Activated CD4-positive, alpha-beta T cell treated with anti-CD3 and anti-CD28 coated beads for 4 hours (primary cell): ENCODE data around the gene PROCR.
"Not testable (repeated sequence)": the region's sequence is repeated elsewhere in the genome, so short reads cannot be mapped to it uniquely, and the experiment has no call there.

Experiments used
- DNase-seq, 2 donors: peaks; one replicate each; pipeline ENCODE4 v3.0.0-alpha.2; 2020

Gene PROCR

GRCh38 chr20:35165221-35166185, 6.4 kb upstream of the PROCR start:
- no peak for DNase-seq

GRCh38 chr20:35166242-35166830, 5.5 kb upstream of the PROCR start:
- DNase-seq = no peak

DNA sequence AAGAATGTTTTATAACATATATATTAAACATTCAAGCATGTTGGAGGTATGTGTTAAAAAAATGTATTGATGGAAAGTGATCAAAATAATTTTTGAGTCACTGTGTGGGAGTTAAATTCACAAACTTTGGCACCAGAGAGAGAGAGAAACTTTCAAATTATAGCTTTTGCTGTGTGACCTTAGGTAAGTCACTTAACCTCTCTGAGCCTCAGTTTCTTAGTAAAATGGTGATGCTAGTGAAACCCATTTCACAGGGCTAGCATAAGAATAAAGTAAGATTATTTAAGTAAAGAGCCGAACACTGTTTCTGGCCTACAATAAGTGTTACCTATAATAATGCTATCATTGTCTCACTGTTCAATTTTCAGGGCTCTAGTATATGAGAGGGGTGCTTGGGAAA, 4.1 kb upstream of the PROCR start:
- no peak for DNase-seq

DNA sequence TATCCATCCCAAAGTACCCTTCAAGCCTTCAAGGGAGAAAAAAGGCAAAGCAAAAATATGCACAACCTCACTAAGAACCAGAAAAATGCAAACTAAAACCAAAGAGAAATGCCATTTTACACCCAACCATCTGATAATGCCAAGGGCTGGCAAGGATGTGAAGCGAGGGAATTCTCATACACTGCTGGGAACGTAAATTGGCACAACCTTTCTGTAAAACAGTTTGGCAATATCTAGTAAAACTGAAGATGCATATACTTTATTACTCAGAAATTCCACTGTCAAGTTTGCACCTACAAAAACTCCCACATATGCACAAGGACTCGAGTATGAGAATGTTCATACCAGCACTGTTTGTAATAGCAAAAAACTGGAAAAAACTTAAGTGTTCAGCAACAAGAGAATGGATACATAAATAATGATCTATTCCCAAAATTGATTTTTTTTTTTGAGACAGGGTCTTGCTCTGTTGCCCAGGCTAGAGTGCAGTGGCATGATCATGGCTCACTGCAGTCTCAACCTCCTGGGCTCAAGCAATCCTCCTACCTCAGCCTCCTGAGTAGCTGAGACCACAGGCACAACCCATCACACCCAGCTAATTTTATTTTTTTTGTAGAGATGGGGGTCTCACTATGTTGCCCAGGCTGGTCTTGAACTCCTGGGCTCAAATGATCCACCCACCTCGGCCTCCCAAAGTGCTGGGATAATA, 3.0 kb upstream of the PROCR start:
- not testable (repeated sequence) for DNase-seq

DNA sequence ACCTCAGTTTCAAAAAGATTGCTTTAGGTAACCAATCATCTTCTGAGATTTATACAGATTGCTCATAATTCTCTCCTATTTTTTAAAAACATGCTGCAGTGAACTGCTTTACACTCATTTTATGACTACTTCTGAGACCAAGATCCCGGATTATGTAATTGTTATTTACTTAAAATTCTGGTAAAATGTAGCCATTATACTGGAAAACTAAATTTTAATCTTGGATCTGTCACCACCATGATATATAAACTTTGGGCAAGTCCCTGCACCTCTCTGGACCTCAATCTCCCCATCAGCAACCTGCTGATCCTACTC, 477 bp upstream of the PROCR start:
- no peak for DNase-seq

GRCh38 chr20:35172434-35172806, 548 bp downstream of the PROCR start:
- no peak for DNase-seq

DNA sequence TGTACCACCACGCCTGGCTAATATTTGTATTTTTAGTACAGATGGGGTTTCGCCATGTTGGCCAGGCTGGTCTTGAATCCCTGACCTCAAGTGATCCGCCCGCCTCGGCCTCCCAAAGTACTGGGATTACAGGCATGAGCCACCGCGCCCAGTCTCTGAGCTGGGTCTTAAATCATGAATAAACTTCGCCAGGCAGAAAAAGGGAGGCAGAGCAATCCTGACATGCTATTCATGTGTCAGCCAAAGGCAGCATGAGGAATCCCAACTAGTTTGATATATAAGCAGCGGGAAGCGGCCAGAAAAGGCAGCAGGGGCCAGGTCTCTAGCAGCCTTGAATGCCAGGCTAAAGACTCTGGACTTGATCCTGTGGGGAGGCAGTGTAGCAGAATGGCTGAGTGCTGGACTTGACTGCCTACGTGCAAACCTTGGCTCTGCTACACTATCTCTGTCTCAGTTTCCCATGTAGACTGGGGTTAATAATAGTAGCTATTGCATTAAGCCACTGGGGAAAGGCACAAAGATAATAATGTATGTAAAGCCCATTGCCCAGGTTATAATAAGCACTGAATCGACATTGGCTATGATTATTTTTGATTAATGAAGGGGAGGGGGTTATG, 1.8 kb downstream of the PROCR start:
- no peak for DNase-seq

DNA sequence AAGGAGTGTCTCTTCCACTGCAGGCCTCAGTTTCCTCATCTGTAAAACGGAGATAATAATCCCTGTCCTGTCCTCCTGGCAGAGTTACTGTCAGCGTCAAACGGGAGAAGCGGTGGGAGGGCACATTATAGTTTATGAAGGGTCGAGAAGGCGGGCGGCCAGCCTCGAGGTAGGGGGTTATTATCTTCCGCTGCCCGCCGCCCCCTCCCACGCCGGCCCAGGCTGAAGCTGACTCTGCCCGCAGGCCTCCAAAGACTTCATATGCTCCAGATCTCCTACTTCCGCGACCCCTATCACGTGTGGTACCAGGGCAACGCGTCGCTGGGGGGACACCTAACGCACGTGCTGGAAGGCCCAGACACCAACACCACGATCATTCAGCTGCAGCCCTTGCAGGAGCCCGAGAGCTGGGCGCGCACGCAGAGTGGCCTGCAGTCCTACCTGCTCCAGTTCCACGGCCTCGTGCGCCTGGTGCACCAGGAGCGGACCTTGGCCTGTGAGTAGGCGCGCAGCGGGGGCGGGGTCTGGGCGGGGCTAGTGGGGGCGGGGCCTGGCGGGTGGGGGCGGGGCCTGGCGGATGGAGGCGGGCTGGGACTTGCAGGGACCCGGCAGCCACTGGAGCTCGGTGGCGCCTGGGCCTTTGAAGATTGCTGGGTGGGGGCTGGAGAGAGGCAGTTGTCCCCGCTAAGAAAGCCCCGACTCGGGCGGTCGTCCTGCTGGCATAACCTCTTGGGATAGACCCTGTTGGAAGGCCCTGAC, 2.8 kb downstream of the PROCR start:
- DNase-seq = no peak

- no peak for DNase-seq
These were observed 4.3 kb downstream of the PROCR start for GRCh38 chr20:35176132-35176531.

DNA sequence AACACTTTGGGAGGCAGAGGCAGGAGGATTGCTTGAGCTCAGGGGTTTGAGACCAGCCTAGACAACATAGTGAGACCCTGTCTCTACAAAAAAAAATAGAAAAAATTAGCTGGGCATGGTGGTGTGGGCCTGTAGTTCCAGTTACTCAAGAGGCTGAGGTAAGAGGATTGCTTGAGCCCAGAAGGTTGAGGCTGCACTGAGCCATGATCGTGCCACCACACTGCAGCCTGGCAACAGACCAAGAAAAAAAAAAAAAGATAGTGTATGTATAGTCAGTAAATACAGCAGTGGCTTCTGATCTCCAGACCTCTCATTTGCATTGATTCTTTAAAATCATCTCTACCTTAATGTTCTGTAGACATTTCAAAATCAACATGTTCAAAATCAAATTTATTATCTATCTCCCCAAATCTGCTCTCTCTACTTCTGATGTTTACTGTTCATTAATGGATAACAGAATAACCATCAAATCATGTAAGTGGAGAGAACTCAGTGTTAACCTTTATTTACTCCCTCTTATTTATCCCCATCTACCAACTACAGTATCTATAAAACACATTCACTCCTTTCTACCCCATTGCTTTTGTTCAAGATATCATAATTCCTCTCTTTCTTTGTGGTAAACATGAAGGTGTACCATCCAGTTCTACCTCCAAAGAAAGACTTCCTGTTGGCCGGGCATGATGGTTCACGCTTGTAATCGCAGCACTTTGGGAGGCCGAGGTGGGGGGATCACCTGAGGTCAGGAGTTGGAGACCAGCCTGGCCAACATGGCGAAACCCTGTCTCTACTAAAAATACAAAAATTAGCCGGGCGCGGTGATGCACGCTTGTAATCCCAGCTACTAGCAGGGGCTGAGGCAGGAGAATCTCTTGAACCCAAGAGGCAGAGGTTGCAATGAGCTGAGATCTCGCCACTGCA, 7.7 kb downstream of the PROCR start:
- DNase-seq = no peak

DNA sequence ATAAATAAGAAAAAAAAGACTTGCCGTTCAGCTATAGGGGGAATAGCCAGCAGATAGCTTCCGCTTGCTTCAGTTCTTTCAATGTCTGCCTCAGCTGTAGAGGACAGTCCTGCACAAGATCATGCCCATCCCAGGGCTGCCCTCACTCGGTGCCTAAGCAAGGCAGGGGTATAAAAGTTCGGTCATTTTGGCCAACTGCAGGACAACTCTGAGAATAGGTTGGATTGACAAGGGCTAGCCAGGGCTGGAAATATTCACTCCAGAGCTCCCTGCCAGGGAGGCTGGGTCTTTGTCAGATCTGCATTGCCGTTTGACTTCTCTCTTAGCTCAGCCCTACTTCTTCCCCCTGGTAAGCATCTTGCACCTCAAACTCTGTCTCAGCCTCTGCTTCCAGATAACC, 8.4 kb downstream of the PROCR start:
- no peak for DNase-seq

GRCh38 chr20:35181731-35182130, 9.9 kb downstream of the PROCR start:
- no peak for DNase-seq

DNA sequence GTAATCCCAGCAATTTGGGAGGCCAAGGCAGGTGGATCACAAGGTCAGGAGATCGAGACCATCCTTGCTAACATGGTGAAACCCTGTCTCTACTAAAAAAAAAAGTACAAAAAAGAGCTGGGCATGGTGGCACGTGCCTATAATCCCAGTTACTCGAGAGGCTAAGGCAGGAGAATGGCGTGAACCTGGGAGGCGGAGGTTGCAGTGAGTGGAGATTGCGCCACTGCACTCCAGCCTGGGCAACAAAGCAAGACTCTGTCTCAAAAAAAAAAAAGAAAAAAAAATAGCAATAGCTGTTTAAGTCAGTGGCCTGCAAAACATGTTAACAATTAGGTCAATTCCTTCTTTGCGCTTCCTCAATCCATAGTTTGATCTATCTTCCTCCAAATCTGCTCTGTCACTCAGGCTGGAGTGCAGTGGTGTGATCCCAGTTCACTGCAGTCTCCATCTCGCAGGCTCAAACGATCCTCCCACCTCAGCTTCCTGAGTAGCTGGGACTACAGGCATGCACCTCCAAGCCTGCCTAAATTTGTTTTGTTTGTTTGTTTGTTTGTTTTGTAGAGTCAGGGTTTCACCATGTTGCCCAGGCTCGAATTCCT, 14.9 kb downstream of the PROCR start:
- not testable (repeated sequence) for DNase-seq

- DNase-seq = no peak
These were observed 15.8 kb downstream of the PROCR start for GRCh38 chr20:35187584-35188190.

DNA sequence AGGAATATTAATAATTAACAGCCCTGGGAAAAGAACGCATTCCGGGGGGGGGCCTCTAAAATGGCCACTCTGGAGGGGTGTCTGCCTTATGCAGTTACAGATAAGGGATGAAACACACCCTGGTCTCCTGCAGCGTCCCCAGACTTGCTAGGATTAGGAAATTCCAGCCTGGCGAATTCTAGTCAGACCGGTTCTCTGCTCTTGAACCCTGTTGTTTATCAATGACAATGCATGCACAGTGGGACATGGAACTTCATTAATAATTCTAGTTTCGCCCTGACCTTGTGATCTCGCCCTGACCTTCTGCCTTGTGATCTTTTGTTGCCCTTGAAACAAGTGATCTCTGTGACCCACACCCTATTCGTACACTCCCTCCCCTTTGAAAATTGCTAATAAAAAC, 17.4 kb downstream of the PROCR start:
- DNase-seq = not testable (repeated sequence)

DNA sequence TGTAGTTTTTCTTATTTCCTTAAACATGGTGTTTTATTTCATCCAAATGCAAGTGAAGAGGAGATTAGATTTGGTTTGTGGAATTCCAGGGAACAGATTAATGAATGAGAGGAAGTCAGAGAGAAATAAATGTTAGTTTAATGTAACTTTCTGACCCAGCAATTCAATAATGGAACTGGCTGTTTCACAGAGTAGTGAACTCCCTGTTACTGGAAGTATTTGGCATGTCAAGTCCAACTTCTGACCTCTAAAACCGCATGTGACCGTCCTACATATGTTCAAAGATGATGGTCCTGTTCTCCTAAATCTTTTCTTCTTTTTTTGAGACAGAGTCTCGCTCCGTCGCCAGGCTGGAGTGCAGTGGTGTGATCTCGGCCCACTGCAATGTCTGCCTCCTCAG, 18.7 kb downstream of the PROCR start:
- DNase-seq = no peak

- no peak for DNase-seq
These were observed 19.7 kb downstream of the PROCR start for GRCh38 chr20:35191419-35192117.

- no peak for DNase-seq
These were observed 20.4 kb downstream of the PROCR start for GRCh38 chr20:35192118-35192872.
